HCT116 (cell line): Measurements from ENCODE around the gene ADGRE1. TPM values are rescaled to one million over a fixed set of nuclear protein-coding genes. Genes with fewer than 3 reads are reported as not detected.

ENCODE experiments used
- ATAC-seq: fragments of 200-7000 bp; cut with Tn5 transposase; 2 replicates; pipeline ENCODE4 v1.9.1; 2020; ENCODE audit warnings: mild to moderate bottlenecking, moderate library complexity
- BruUV-seq: library from RNA; stranded (reverse); fragments of 400-500 nt; replicated peaks from 2 replicates; lab custom pipeline; 2021; lab: Mats Ljungman, UMichigan
- CTCF ChIA-PET: fragments of 300-600 bp; sonication (Branson Sonifier 250); formaldehyde crosslinking; loops from one replicate; lab custom pipeline; 2021; ENCODE audit warnings: antibody characterized with exemption; lab: Charles Lee
- POLR2A ChIA-PET: fragments of 300-600, 350-600 bp; sonication (Branson Sonifier 250); formaldehyde crosslinking; loops from one replicate; lab custom pipeline; 2021; ENCODE audit warnings: antibody characterized with exemption; lab: Charles Lee
- RAD21 ChIA-PET, 2 experiments: fragments of 300-600 bp; sonication (Branson Sonifier 250); formaldehyde crosslinking; loops; one replicate each; lab custom pipeline; 2023; ENCODE audit warnings: low total read pairs in 2 of 2; ENCODE audit not compliant: uncharacterized antibody in 2 of 2, unreplicated experiment in 2 of 2, low non-redundant PET in 1 of 2; lab: Charles Lee
- DNase-seq: peaks from one replicate; pipeline ENCODE4 v3.0.0-alpha.2; 2010; ENCODE audit warnings: low read depth, low spot score
- H2AFZ ChIP-seq: fragments of 200-600 bp; shearing (Covaris generic), sonication (generic); 2 replicates; pipeline ENCODE4 v1.6.1; 2017; ENCODE audit warnings: low read depth, mixed run types, mixed read lengths, antibody characterized with exemption, low read length; ENCODE audit not compliant: poor library complexity, severe bottlenecking
- H3K27ac ChIP-seq: 2 replicates; pipeline ENCODE4 v1.5.1; 2012; ENCODE audit warnings: low read depth, low read length
- H3K27me3 ChIP-seq: fragments of 200-600 bp; sonication (generic); 2 replicates; pipeline ENCODE4 v1.6.1; 2016; ENCODE audit warnings: mixed run types, low read length, mixed read lengths; ENCODE audit not compliant: insufficient read depth
- H3K36me3 ChIP-seq, 2 experiments: fragments of 200-500 bp in 1 of 2; fragments of 200-600 bp in 1 of 2; sonication (Bioruptor generic) in 1 of 2; sonication (generic) in 1 of 2; 2 replicates each; pipeline versions ENCODE4 v1.5.1 to v1.6.1; 2014 to 2016; ENCODE audit warnings: low read length in 2 of 2, inconsistent platforms in 1 of 2, mixed read lengths in 1 of 2, mixed run types in 1 of 2; ENCODE audit not compliant: insufficient read depth in 2 of 2, control insufficient read depth in 1 of 2
- H3K4me1 ChIP-seq, 2 experiments: fragments of 200-600 bp in 1 of 2; sonication (generic) in 1 of 2; 2 replicates each; pipeline versions ENCODE4 v1.5.1 to v1.6.1; 2012 to 2017; ENCODE audit warnings: low read length in 2 of 2, inconsistent platforms in 1 of 2, mild to moderate bottlenecking in 1 of 2, mixed read lengths in 1 of 2, mixed run types in 1 of 2, moderate library complexity in 1 of 2; ENCODE audit not compliant: insufficient read depth in 2 of 2, control insufficient read depth in 1 of 2
- H3K4me2 ChIP-seq: fragments of 200-600 bp; sonication (generic); 2 replicates; pipeline ENCODE4 v1.6.1; 2017; ENCODE audit warnings: mixed run types, low read length, mixed read lengths
- H3K4me3 ChIP-seq, 2 experiments: fragments of 200-600 bp in 1 of 2; sonication (generic) in 1 of 2; replicated peaks in 1 of 2; 2 replicates each; pipeline ENCODE4 v1.5.1; 2011 to 2016; ENCODE audit warnings: low read length in 2 of 2, control low read depth in 1 of 2, low read depth in 1 of 2, mild to moderate bottlenecking in 1 of 2, mixed read lengths in 1 of 2, mixed run types in 1 of 2
- H3K79me2 ChIP-seq: fragments of 200-600 bp; sonication (generic); 2 replicates; pipeline ENCODE4 v1.6.1; 2017; ENCODE audit warnings: mild to moderate bottlenecking, mixed run types, low read length, moderate library complexity, mixed read lengths; ENCODE audit not compliant: insufficient read depth
- H3K9ac ChIP-seq: fragments of 200-600 bp; sonication (generic); 2 replicates; pipeline ENCODE4 v1.6.1; 2016; ENCODE audit warnings: low read length, mixed read lengths
- H3K9me2 ChIP-seq: fragments of 200-600 bp; sonication (generic), shearing (Covaris generic); 2 replicates; pipeline ENCODE4 v1.6.1; 2017; ENCODE audit warnings: mixed run types, mild to moderate bottlenecking, moderate library complexity; ENCODE audit not compliant: insufficient read depth
- H3K9me3 ChIP-seq, 2 experiments: fragments of 200-500 bp in 1 of 2; fragments of 200-600 bp in 1 of 2; sonication (Bioruptor generic) in 1 of 2; sonication (generic) in 1 of 2; 2 replicates each; pipeline ENCODE4 v1.6.1; 2014 to 2017; ENCODE audit warnings: low read length in 2 of 2, mixed read lengths in 2 of 2, inconsistent platforms in 1 of 2, low read depth in 1 of 2, mild to moderate bottlenecking in 1 of 2, mixed run types in 1 of 2, moderate library complexity in 1 of 2; ENCODE audit not compliant: control insufficient read depth in 1 of 2, insufficient read depth in 1 of 2
- H4K20me1 ChIP-seq: fragments of 200-600 bp; sonication (generic), shearing (Covaris generic); 2 replicates; pipeline ENCODE4 v1.6.1; 2017; ENCODE audit warnings: mixed run types, mild to moderate bottlenecking, moderate library complexity; ENCODE audit not compliant: insufficient read depth
- EGR1 ChIP-seq: IDR thresholded peaks from 2 replicates; pipeline ENCODE4 v1.6.1; 2012; ENCODE audit warnings: low read depth
- ELF1 ChIP-seq: IDR thresholded peaks from 2 replicates; pipeline ENCODE4 v1.6.1; 2012; ENCODE audit warnings: low read depth, borderline replicate concordance
- EZH2phosphoT487 ChIP-seq: fragments of 200-600 bp; IDR thresholded peaks from 2 replicates; pipeline ENCODE4 v1.6.1; 2018; ENCODE audit warnings: antibody characterized with exemption, borderline replicate concordance
- FOSL1 ChIP-seq: IDR thresholded peaks from 2 replicates; pipeline ENCODE4 v1.6.1; 2012; ENCODE audit warnings: low read depth
- POLR2A ChIP-seq: IDR thresholded peaks from 2 replicates; pipeline ENCODE4 v1.7.0; 2011; ENCODE audit warnings: borderline replicate concordance; ENCODE audit not compliant: insufficient read depth, insufficient read length; ENCODE audit errors: extremely low read depth
- POLR2AphosphoS5 ChIP-seq: IDR thresholded peaks from 2 replicates; pipeline ENCODE4 v1.6.1; 2011; ENCODE audit warnings: mild to moderate bottlenecking, low read depth, low read length, moderate library complexity
- RAD21 ChIP-seq: IDR thresholded peaks from 2 replicates; pipeline ENCODE4 v1.6.1; 2012; ENCODE audit warnings: low read depth, mild to moderate bottlenecking
- SIN3A ChIP-seq: IDR thresholded peaks from 2 replicates; pipeline ENCODE4 v1.6.1; 2012; ENCODE audit warnings: low read depth
- SRF ChIP-seq: IDR thresholded peaks from 2 replicates; pipeline ENCODE4 v1.6.1; 2012; ENCODE audit warnings: low read depth
- TCF7L2 ChIP-seq: IDR thresholded peaks from 2 replicates; pipeline ENCODE4 v1.7.0; 2011; ENCODE audit warnings: borderline replicate concordance, inconsistent platforms; ENCODE audit not compliant: insufficient read depth, insufficient read length; ENCODE audit errors: extremely low read depth
- YY1 ChIP-seq: IDR thresholded peaks from 2 replicates; pipeline ENCODE4 v1.6.1; 2011; ENCODE audit warnings: low read length, low read depth, moderate library complexity, mild to moderate bottlenecking; ENCODE audit not compliant: insufficient replicate concordance; ENCODE audit errors: extremely low read depth
- ZNF274 ChIP-seq: fragments of 200-500 bp; sonication (Bioruptor generic); IDR thresholded peaks from 2 replicates; pipeline ENCODE4 v1.6.1; 2014; ENCODE audit warnings: mild to moderate bottlenecking, low read depth, low read length, inconsistent platforms
- intact Hi-C: fragments of 100-400 bp; cut with micrococcal nuclease; formaldehyde crosslinking; loops from 2 replicates; pipeline ENCODE4 v1.10.0; 2022
- total RNA-seq: library from RNA; stranded (reverse); gene quantifications from one replicate; pipeline ENCODE4 v1.2.1, GENCODE V29; 2021; ENCODE audit not compliant: unreplicated experiment
- TF ChIP-seq, protein P1 (sequence below), 3 experiments: fragments of 200-600 bp in 1 of 3; sonication (generic) in 1 of 3; IDR thresholded peaks in 2 of 3; conservative IDR thresholded peaks in 1 of 3; 2 replicates each; pipeline ENCODE4 v1.5.1; 2012 to 2017; ENCODE audit warnings: low read depth in 2 of 3, low read length in 2 of 3, antibody characterized with exemption in 1 of 3, borderline replicate concordance in 1 of 3, control low read depth in 1 of 3, mild to moderate bottlenecking in 1 of 3, mixed read lengths in 1 of 3, mixed run types in 1 of 3, moderate library complexity in 1 of 3; ENCODE audit not compliant: insufficient read depth in 1 of 3
- TF ChIP-seq, protein P2 (sequence below): IDR thresholded peaks from 2 replicates; pipeline ENCODE4 v1.6.1; 2012

Gene ADGRE1
- total RNA-seq, 1 experiment from 2014 or later: not detected

DNA sequence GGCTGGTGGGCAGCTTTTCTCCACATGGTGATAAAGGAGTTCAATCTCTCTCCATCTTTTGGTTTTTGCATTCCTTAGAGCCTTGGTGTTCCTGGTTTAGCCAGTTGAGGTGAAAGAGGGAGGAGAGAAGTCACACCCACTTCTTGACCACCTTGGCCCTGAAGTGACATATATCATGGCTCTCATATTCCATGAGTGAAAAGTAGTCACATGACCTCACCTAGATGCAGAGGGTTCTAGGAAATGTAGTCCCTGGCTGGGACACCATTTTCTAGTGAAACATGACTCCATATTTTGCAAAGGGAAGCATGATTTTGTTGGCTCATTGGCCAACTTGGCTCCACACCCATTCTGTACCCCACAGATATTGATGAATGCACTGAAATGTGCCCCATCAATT is 16.1 kb downstream of the ADGRE1 start:
- POLR2A ChIA-PET: no interaction called here
- peaks cover 9 to 13% of the 10 kb centered on the region in 2 experiments; a peak in 2 of 4 replicates for H3K9me3 ChIP-seq
- RAD21 ChIA-PET: no interaction called here

GRCh38 chr19:6906559-6907060 is 19.2 kb downstream of the ADGRE1 start:
- ChIA-PET POLR2A (no interaction called here), RAD21 (no interaction called here), CTCF (no interaction called here)
- intact Hi-C loops: no loop called here
- no peaks in the 10 kb centered on the region for H3K27me3 ChIP-seq
- no peak overlapping the region for H3K27ac ChIP-seq
- no TSS peak for BruUV-seq
- H2AFZ ChIP-seq: no peak overlapping the region
- no peaks in the 10 kb centered on the region for H3K79me2 ChIP-seq
- DNase-seq: no peak
- no peaks in the 10 kb centered on the region for H4K20me1 ChIP-seq
- H3K36me3 ChIP-seq: no peaks in the 10 kb centered on the region
- no peaks in the 10 kb centered on the region for H3K9me2 ChIP-seq
- no peaks in the 10 kb centered on the region for H3K4me1 ChIP-seq
- no peak overlapping the region for H3K4me3 ChIP-seq
- no peak for ATAC-seq
- TF ChIP-seq, protein P1, sequence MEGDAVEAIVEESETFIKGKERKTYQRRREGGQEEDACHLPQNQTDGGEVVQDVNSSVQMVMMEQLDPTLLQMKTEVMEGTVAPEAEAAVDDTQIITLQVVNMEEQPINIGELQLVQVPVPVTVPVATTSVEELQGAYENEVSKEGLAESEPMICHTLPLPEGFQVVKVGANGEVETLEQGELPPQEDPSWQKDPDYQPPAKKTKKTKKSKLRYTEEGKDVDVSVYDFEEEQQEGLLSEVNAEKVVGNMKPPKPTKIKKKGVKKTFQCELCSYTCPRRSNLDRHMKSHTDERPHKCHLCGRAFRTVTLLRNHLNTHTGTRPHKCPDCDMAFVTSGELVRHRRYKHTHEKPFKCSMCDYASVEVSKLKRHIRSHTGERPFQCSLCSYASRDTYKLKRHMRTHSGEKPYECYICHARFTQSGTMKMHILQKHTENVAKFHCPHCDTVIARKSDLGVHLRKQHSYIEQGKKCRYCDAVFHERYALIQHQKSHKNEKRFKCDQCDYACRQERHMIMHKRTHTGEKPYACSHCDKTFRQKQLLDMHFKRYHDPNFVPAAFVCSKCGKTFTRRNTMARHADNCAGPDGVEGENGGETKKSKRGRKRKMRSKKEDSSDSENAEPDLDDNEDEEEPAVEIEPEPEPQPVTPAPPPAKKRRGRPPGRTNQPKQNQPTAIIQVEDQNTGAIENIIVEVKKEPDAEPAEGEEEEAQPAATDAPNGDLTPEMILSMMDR (IDR thresholded peaks at IDR 0.05 in 2 of 3, conservative IDR thresholded peaks at IDR 0.05 in 1 of 3; ENCODE audit: borderline replicate concordance in 1 of 3, insufficient read depth in 1 of 3, low read depth in 2 of 3, low read length in 2 of 3): no peak
- TF ChIP-seq EZH2phosphoT487 (no peak), TCF7L2 (no peak), ELF1 (no peak), SIN3A (no peak)
- H3K4me2 ChIP-seq: no peak overlapping the region
- H3K9me3 ChIP-seq: peaks cover 4 to 6% of the 10 kb centered on the region in 2 experiments; a peak in 1 of 4 replicates
- H3K9ac ChIP-seq: no peak overlapping the region

More for the DNA sequence above, 16.1 kb downstream of the ADGRE1 start:
- Histone ChIP-seq H4K20me1 (no peaks in the 10 kb centered on the region), H2AFZ (no peak overlapping the region), H3K36me3 (no peaks in the 10 kb centered on the region), H3K4me2 (no peak overlapping the region), H3K4me1 (no peaks in the 10 kb centered on the region), H3K27ac (no peak overlapping the region), H3K79me2 (no peaks in the 10 kb centered on the region), H3K4me3 (no peak overlapping the region), H3K27me3 (no peaks in the 10 kb centered on the region), H3K9me2 (no peaks in the 10 kb centered on the region), H3K9ac (no peak overlapping the region)
- ATAC-seq (no peak), DNase-seq (no peak)
- BruUV-seq: no TSS peak
- intact Hi-C loops: no loop called here
- no peak for TF ChIP-seq RAD21
- TF ChIP-seq ZNF274: no peak
- TF ChIP-seq POLR2AphosphoS5: no peak
- TF ChIP-seq EZH2phosphoT487: no peak
- TF ChIP-seq POLR2A: no peak
- TF ChIP-seq FOSL1: no peak
- TF ChIP-seq SRF: no peak
- TF ChIP-seq, protein P2, sequence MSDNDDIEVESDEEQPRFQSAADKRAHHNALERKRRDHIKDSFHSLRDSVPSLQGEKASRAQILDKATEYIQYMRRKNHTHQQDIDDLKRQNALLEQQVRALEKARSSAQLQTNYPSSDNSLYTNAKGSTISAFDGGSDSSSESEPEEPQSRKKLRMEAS: no peak
- TF ChIP-seq YY1: no peak
- TF ChIP-seq EGR1: no peak
- CTCF ChIA-PET: no interaction called here
